Upper lobe of left lung (tissue), 4 donors: ENCODE results near the gene ZNF470.

Experiments
- EP300 ChIP-seq, 4 donors: sonication (generic); formaldehyde crosslinking; IDR thresholded peaks; one replicate each; pipeline ENCODE4 v1.5.1; 2017; ENCODE audit warnings: antibody characterized with exemption in 4 of 4, control low read depth in 2 of 4
- POLR2A ChIP-seq, 4 donors: fragments of 450-650 bp; IDR thresholded peaks; one replicate each; pipeline ENCODE4 v1.5.1; 2016 to 2017; ENCODE audit warnings: antibody characterized with exemption in 4 of 4, mild to moderate bottlenecking in 2 of 4
- POLR2AphosphoS5 ChIP-seq, 2 donors: sonication (generic); formaldehyde crosslinking; IDR thresholded peaks; one replicate each; pipeline ENCODE4 v1.5.1; 2017; ENCODE audit warnings: antibody characterized with exemption in 2 of 2
- TF ChIP-seq, protein P1 (sequence below), 6 experiments: fragments of 450-650 bp in 4 of 6; fragments of 200-600 bp in 2 of 6; sonication (generic) in 2 of 6; IDR thresholded peaks; one replicate each; pipeline ENCODE4 v1.5.1; 2016 to 2019; ENCODE audit warnings: antibody characterized with exemption in 6 of 6

DNA sequence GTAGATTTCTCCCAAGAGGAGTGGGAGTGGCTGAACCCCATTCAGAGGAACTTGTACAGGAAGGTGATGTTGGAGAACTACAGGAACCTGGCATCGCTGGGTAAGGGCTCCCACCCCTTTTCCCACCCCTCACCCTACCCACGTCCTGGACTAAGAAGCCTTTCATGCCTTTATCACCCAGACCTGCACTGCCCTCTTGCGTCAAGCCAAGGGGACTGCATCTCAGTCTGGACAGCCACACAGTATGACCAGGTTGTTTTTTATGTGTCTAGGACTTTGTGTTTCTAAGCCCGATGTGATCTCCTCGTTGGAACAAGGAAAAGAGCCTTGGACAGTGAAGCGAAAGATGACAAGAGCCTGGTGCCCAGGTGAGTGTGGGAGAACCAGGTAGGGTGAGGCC lies 19.7 kb upstream of the ZNF470 start:
- TF ChIP-seq POLR2A (IDR thresholded peaks at IDR 0.05), result no peak
- TF ChIP-seq EP300 (IDR thresholded peaks at IDR 0.05), result no peak
- TF ChIP-seq, protein P1, sequence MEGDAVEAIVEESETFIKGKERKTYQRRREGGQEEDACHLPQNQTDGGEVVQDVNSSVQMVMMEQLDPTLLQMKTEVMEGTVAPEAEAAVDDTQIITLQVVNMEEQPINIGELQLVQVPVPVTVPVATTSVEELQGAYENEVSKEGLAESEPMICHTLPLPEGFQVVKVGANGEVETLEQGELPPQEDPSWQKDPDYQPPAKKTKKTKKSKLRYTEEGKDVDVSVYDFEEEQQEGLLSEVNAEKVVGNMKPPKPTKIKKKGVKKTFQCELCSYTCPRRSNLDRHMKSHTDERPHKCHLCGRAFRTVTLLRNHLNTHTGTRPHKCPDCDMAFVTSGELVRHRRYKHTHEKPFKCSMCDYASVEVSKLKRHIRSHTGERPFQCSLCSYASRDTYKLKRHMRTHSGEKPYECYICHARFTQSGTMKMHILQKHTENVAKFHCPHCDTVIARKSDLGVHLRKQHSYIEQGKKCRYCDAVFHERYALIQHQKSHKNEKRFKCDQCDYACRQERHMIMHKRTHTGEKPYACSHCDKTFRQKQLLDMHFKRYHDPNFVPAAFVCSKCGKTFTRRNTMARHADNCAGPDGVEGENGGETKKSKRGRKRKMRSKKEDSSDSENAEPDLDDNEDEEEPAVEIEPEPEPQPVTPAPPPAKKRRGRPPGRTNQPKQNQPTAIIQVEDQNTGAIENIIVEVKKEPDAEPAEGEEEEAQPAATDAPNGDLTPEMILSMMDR (IDR thresholded peaks at IDR 0.05), result no peak
- no peak for TF ChIP-seq POLR2AphosphoS5 (IDR thresholded peaks at IDR 0.05)
